GM23248 (cell line): ENCODE measurements around the gene FECH. TPM values are rescaled to one million over a fixed set of nuclear protein-coding genes. Genes with fewer than 3 reads are reported as not detected.

Experiments used
- DNase-seq: peaks from one replicate; pipeline ENCODE4 v3.0.0-alpha.2; 2015
- H2AFZ ChIP-seq: fragments of 200-600 bp; sonication (generic); 2 replicates; pipeline ENCODE4 v1.6.1; 2016; ENCODE audit warnings: antibody characterized with exemption
- H3F3A ChIP-seq: fragments of 200-600 bp; sonication (generic); 2 replicates; pipeline ENCODE4 v1.6.1; 2016; ENCODE audit warnings: mild to moderate bottlenecking, antibody characterized with exemption, mixed run types; ENCODE audit not compliant: insufficient read depth
- H3K27ac ChIP-seq: fragments of 200-600 bp; sonication (generic); 2 replicates; pipeline ENCODE4 v1.5.1; 2016; ENCODE audit warnings: mild to moderate bottlenecking
- H3K27me3 ChIP-seq: fragments of 200-600 bp; sonication (generic); replicated peaks from 2 replicates; pipeline ENCODE4 v1.6.1; 2016; ENCODE audit warnings: mild to moderate bottlenecking; ENCODE audit not compliant: insufficient read depth
- H3K36me3 ChIP-seq: fragments of 200-600 bp; sonication (generic); 2 replicates; pipeline ENCODE4 v1.6.1; 2016; ENCODE audit warnings: low read depth, mild to moderate bottlenecking
- H3K4me1 ChIP-seq: fragments of 200-600 bp; sonication (generic); 2 replicates; pipeline ENCODE4 v1.6.1; 2016; ENCODE audit warnings: mild to moderate bottlenecking; ENCODE audit not compliant: insufficient read depth
- H3K4me2 ChIP-seq: fragments of 200-600 bp; sonication (generic); one replicate; pipeline ENCODE4 v1.6.1; 2016; ENCODE audit warnings: mild to moderate bottlenecking; ENCODE audit not compliant: unreplicated experiment
- H3K4me3 ChIP-seq: fragments of 200-600 bp; sonication (generic); 2 replicates; pipeline ENCODE4 v1.5.1; 2016; ENCODE audit warnings: mild to moderate bottlenecking
- H3K79me2 ChIP-seq: fragments of 200-600 bp; sonication (generic); 2 replicates; pipeline ENCODE4 v1.6.1; 2016; ENCODE audit warnings: mild to moderate bottlenecking; ENCODE audit not compliant: insufficient read depth
- H3K9ac ChIP-seq: fragments of 200-600 bp; sonication (generic); 2 replicates; pipeline ENCODE4 v1.6.1; 2016; ENCODE audit warnings: mild to moderate bottlenecking
- H3K9me2 ChIP-seq: fragments of 200-600 bp; sonication (generic); 2 replicates; pipeline ENCODE4 v1.6.1; 2016; ENCODE audit warnings: mixed run types, mild to moderate bottlenecking, moderate library complexity; ENCODE audit not compliant: insufficient read depth
- H3K9me3 ChIP-seq: fragments of 200-600 bp; sonication (generic); one replicate; pipeline ENCODE4 v1.6.1; 2017; ENCODE audit warnings: low read depth
- H4K20me1 ChIP-seq: fragments of 200-600 bp; sonication (generic); 2 replicates; pipeline ENCODE4 v1.6.0; 2016; ENCODE audit not compliant: insufficient read depth
- EZH2 ChIP-seq: fragments of 200-600 bp; sonication (generic); IDR thresholded peaks from 2 replicates; pipeline ENCODE4 v1.6.1; 2018; ENCODE audit warnings: antibody characterized with exemption, mild to moderate bottlenecking; ENCODE audit not compliant: insufficient read depth, poor library complexity, severe bottlenecking
- EZH2phosphoT487 ChIP-seq: fragments of 200-600 bp; sonication (generic); IDR thresholded peaks from 2 replicates; pipeline ENCODE4 v1.6.1; 2018; ENCODE audit warnings: antibody characterized with exemption, moderate library complexity, mild to moderate bottlenecking, low read depth; ENCODE audit not compliant: insufficient read depth
- WGBS, 2 experiments: methylation state at CpG; one replicate each; pipeline ENCODE4 v1.1.6; 2015 to 2017; ENCODE audit warnings: low lambda C conversion rate in 2 of 2, low coverage in 1 of 2; ENCODE audit errors: missing lambda C conversion rate in 2 of 2; 5-methylcytosine and 5-hydroxymethylcytosine counted together
- in situ Hi-C: fragments of 300-500 bp; cut with MboI; formaldehyde crosslinking; loops from 2 replicates; pipeline ENCODE4 v1.15.0; 2020
- polyA plus RNA-seq: library from polyadenylated mRNA; unstranded; fragments of >200 nt; fragmentation: Nextera tagmentation; extraction: Ambion mirVana; gene quantifications from 2 replicates; pipeline ENCODE4 v1.2.1, GENCODE V29; 2016
- total RNA-seq: library from RNA; depleted of rRNA; stranded (reverse); fragments of >200 nt; shearing (Covaris generic); gene quantifications from 2 replicates; pipeline ENCODE4 v1.2.3, GENCODE V29; 2014

The FECH gene
- total and polyA plus RNA-seq, 2 experiments from 2014 or later, result 25.4 to 33.4 TPM

DNA sequence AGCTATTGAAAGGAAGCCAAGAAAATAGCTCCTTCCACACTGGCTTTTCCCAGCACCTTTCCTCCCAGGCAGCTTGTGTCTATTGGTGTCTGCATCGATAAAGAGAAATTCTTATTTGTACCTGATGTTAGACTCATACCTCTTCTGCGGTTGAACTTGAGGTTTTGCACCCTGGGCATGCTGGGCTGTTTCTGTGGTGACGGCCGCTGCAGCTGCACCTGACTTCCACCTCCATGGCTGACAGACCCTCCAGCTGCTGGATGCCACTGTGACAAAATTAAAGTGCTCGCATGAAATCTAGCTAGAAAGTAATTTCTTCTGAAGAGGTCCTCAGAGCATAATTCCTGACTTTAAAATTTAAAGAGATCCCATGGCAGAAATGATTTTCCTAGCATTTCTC is 6.6 kb downstream of the FECH start:
- TF ChIP-seq EZH2 (no peak), EZH2phosphoT487 (no peak)
- Histone ChIP-seq H3K9me3 (no peaks in the 10 kb centered on the region), H3F3A (no peaks in the 10 kb centered on the region), H3K36me3 (peaks cover 16% of the 10 kb centered on the region; the same call in 1 of the 2 replicates), H3K27ac (no peak overlapping the region), H2AFZ (no peak overlapping the region), H4K20me1 (no peaks in the 10 kb centered on the region), H3K4me1 (0 out of 2 replicates have a peak, but pooled peaks cover under 1% of the 10 kb centered on the region), H3K4me3 (no peak overlapping the region), H3K4me2 (no peak overlapping the region), H3K9me2 (no peaks in the 10 kb centered on the region), H3K27me3 (no peaks in the 10 kb centered on the region), H3K79me2 (no peaks in the 10 kb centered on the region; the same call in 1 of the 2 replicates), H3K9ac (no peak overlapping the region)
- DNase-seq, result no peak
- 92 to 96% methylated on average over 5 of the region's 5 CpGs for WGBS, 2 experiments
- in situ Hi-C loops, result no loop called here

DNA sequence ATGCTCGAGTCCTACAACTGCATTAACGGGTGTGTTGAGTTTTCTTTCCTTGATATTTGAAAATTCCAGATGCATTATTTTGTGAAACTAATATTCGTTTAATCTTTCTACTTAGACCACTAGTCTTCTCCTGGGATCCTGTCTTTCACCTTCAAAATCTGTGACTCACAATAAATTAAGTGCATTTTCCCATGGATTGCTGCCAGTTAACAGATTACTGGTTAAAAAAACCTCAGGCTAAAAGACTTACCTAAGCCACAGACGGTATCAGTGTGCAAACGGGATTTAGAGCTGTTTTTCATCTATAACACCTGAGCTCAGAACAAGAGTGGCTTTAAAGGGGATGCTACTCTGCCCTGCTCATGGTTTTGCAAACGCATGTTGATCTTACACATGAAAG is 10.2 kb downstream of the FECH start:
- H3K9me2 ChIP-seq, result no peaks in the 10 kb centered on the region
- WGBS, 2 experiments, result 67 to 70% methylated on average over 6 of the region's 6 CpGs
- H3K36me3 ChIP-seq, result peaks cover 19% of the 10 kb centered on the region; the same call in 1 of the 2 replicates
- no peak for TF ChIP-seq EZH2phosphoT487
- TF ChIP-seq EZH2, result no peak
- H3K4me2 ChIP-seq, result no peak overlapping the region
- H3K4me3 ChIP-seq, result no peak overlapping the region
- no peaks in the 10 kb centered on the region for H3K4me1 ChIP-seq
- H4K20me1 ChIP-seq, result no peaks in the 10 kb centered on the region
- no peak overlapping the region for H3K9ac ChIP-seq
- H3K27me3 ChIP-seq, result no peaks in the 10 kb centered on the region
- in situ Hi-C loops, result no loop called here
- no peak overlapping the region for H3K27ac ChIP-seq
- H3K79me2 ChIP-seq, result no peaks in the 10 kb centered on the region
- no peak overlapping the region for H2AFZ ChIP-seq
- no peaks in the 10 kb centered on the region for H3F3A ChIP-seq
- DNase-seq, result no peak
- no peaks in the 10 kb centered on the region for H3K9me3 ChIP-seq

DNA sequence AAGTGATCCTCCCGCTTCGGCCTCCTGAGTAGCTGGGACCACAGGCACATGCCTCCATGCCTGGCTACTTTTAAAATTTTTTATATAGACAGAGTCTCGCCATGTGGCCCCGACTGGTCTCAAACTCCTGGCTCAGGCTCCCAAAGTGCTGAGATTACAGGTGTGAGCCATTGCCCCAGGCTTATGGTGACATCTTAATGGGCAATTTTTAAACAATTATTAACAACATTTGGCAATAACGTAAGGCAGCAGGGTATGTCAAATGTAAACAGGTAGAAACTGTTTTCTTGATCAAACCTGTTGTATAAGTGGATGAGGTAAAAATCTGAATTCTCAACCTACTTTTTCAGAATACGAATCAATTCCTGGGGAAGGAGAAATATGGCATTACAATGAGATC is 11.0 kb downstream of the FECH start:
- no peaks in the 10 kb centered on the region for H3K27me3 ChIP-seq
- no peak overlapping the region for H3K4me3 ChIP-seq
- in situ Hi-C loops, result no loop called here
- H3K9me2 ChIP-seq, result no peaks in the 10 kb centered on the region
- no peaks in the 10 kb centered on the region for H3K9me3 ChIP-seq
- H3K4me1 ChIP-seq, result no peaks in the 10 kb centered on the region
- no peaks in the 10 kb centered on the region for H3K79me2 ChIP-seq
- H4K20me1 ChIP-seq, result no peaks in the 10 kb centered on the region
- TF ChIP-seq EZH2, result no peak
- TF ChIP-seq EZH2phosphoT487, result no peak
- H3K27ac ChIP-seq, result no peak overlapping the region
- H2AFZ ChIP-seq, result no peak overlapping the region
- DNase-seq, result no peak
- H3K36me3 ChIP-seq, result peaks cover 26% of the 10 kb centered on the region
- no peak overlapping the region for H3K9ac ChIP-seq
- no peaks in the 10 kb centered on the region for H3F3A ChIP-seq
- 81 to 82% methylated on average over 6 of the region's 6 CpGs for WGBS, 2 experiments
- H3K4me2 ChIP-seq, result no peak overlapping the region

DNA sequence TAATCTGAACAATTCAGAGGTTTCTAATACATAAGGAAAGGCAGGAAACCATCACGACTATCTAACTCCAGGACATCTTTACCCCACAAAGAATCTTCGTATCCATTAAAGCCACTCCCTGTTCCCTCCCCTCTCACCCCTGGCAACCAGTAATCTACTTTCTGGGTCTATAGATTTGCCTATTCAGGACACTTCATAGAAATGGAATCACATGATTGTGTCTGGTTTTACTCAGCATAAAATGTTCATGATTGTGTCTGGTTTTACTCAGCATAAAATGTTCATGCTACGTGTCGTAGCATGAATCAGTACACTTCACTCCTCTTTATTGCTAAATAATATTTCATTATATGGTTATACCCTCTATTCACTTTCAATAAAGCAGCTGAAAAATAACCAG is 11.6 kb downstream of the FECH start:
- no peak overlapping the region for H2AFZ ChIP-seq
- H3K36me3 ChIP-seq, result peaks cover 30% of the 10 kb centered on the region
- no peak overlapping the region for H3K4me2 ChIP-seq
- H3F3A ChIP-seq, result no peaks in the 10 kb centered on the region
- no peaks in the 10 kb centered on the region for H3K79me2 ChIP-seq
- in situ Hi-C loops, result loop anchor here (25.0 kb wide), 1 partner anchor 838 kb away; no protein-coding TSS in a partner anchor
- no peaks in the 10 kb centered on the region for H3K9me2 ChIP-seq
- no peaks in the 10 kb centered on the region for H3K27me3 ChIP-seq
- H3K9ac ChIP-seq, result no peak overlapping the region
- no peak for TF ChIP-seq EZH2
- TF ChIP-seq EZH2phosphoT487, result no peak
- no peaks in the 10 kb centered on the region for H4K20me1 ChIP-seq
- H3K4me1 ChIP-seq, result no peaks in the 10 kb centered on the region
- H3K9me3 ChIP-seq, result no peaks in the 10 kb centered on the region
- WGBS, 2 experiments, result 50% methylated on average over 4 of the region's 4 CpGs
- no peak overlapping the region for H3K27ac ChIP-seq
- no peak for DNase-seq
- H3K4me3 ChIP-seq, result no peak overlapping the region

DNA sequence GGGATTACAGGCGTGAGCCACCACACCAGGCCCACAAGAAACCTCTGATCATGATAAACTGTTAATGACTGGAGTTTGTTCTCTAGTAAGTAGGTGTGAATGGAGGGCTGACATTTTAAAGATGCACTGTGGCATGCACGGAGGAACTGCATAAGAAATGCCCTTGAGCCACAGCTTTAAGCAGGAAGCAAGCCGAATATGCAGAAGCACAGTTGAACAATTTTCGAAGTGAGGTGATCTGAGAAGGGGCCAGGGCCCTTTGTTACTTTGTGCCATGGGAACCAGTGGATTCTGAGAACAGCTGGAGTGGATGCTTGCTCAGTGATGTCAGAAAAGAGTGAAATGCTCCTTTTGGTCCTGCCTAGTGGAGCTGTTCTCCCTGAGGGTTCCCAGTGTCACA is 16.3 kb downstream of the FECH start:
- WGBS, 2 experiments, result 94% methylated on average over 4 of the region's 4 CpGs
- H3K9me2 ChIP-seq, result no peaks in the 10 kb centered on the region
- no peaks in the 10 kb centered on the region for H3F3A ChIP-seq
- peaks cover 20% of the 10 kb centered on the region for H3K36me3 ChIP-seq
- no peak overlapping the region for H3K4me2 ChIP-seq
- no peak overlapping the region for H3K4me3 ChIP-seq
- TF ChIP-seq EZH2phosphoT487 (no peak), EZH2 (no peak)
- H3K27ac ChIP-seq, result no peak overlapping the region
- no peak overlapping the region for H2AFZ ChIP-seq
- in situ Hi-C loops, result loop anchor here (25.0 kb wide), 1 partner anchor 833 kb away; no protein-coding TSS in a partner anchor
- H3K9me3 ChIP-seq, result no peaks in the 10 kb centered on the region
- H3K27me3 ChIP-seq, result no peaks in the 10 kb centered on the region
- no peak overlapping the region for H3K9ac ChIP-seq
- no peak for DNase-seq
- no peaks in the 10 kb centered on the region for H4K20me1 ChIP-seq
- H3K79me2 ChIP-seq, result no peaks in the 10 kb centered on the region
- H3K4me1 ChIP-seq, result 0 out of 2 replicates have a peak, but pooled peaks cover 5% of the 10 kb centered on the region
